Neuronal stem cell (in vitro differentiated cells): Measurements from ENCODE around the gene ARHGAP22.
A peak's percentile ranks its signal among the peaks of the same experiment; 100 is the strongest.

Experiments used
- DNase-seq: peaks from one replicate; pipeline ENCODE4 v3.0.0-alpha.2; 2013; ENCODE audit warnings: low spot score
- H2AFZ ChIP-seq: one replicate; pipeline ENCODE4 v1.6.1; 2013; ENCODE audit warnings: mild to moderate bottlenecking, low read length, inconsistent platforms
- H2AK5ac ChIP-seq: 2 replicates; pipeline ENCODE4 v1.6.1; 2013; ENCODE audit warnings: low read depth, mild to moderate bottlenecking, inconsistent platforms, low read length, moderate library complexity, mixed read lengths
- H2BK120ac ChIP-seq: 2 replicates; pipeline ENCODE4 v1.6.1; 2013; ENCODE audit warnings: low read depth, mild to moderate bottlenecking, inconsistent platforms, low read length, moderate library complexity, mixed read lengths
- H2BK12ac ChIP-seq: one replicate; pipeline ENCODE4 v1.6.1; 2013; ENCODE audit warnings: low read length, inconsistent platforms
- H2BK15ac ChIP-seq: 2 replicates; pipeline ENCODE4 v1.6.1; 2013; ENCODE audit warnings: mild to moderate bottlenecking, low read length, inconsistent platforms, mixed read lengths
- H2BK5ac ChIP-seq: one replicate; pipeline ENCODE4 v1.6.1; 2013; ENCODE audit warnings: inconsistent platforms, mild to moderate bottlenecking, low read length, moderate library complexity
- H3K14ac ChIP-seq: one replicate; pipeline ENCODE4 v1.6.1; 2013; ENCODE audit warnings: low read length, inconsistent platforms
- H3K18ac ChIP-seq: 2 replicates; pipeline ENCODE4 v1.6.1; 2013; ENCODE audit warnings: low read length, inconsistent platforms
- H3K23ac ChIP-seq: 2 replicates; pipeline ENCODE4 v1.6.1; 2013; ENCODE audit warnings: low read depth, mild to moderate bottlenecking, mixed read lengths, low read length, inconsistent platforms; ENCODE audit not compliant: poor library complexity
- H3K27ac ChIP-seq: replicated peaks from 3 replicates; pipeline ENCODE4 v1.5.1; 2013; ENCODE audit warnings: low read length, inconsistent platforms
- H3K27me3 ChIP-seq, 3 experiments: 2 replicates each; pipeline ENCODE4 v1.6.1; 2013; ENCODE audit warnings: low read length in 3 of 3, mild to moderate bottlenecking in 2 of 3, inconsistent platforms in 1 of 3, low read depth in 1 of 3, mixed read lengths in 1 of 3, moderate library complexity in 1 of 3; ENCODE audit not compliant: control insufficient read depth in 3 of 3, insufficient read depth in 3 of 3
- H3K36me3 ChIP-seq, 2 donors: replicated peaks in 1 of 2; 2 replicates each; pipeline ENCODE4 v1.6.1; 2013; ENCODE audit warnings: low read length in 2 of 2; ENCODE audit not compliant: control insufficient read depth in 2 of 2, insufficient read depth in 2 of 2
- H3K4ac ChIP-seq: 2 replicates; pipeline ENCODE4 v1.6.1; 2013; ENCODE audit warnings: inconsistent platforms, mild to moderate bottlenecking, low read length, moderate library complexity
- H3K4me1 ChIP-seq, 2 donors: 1 replicate in 1 of 2; 2 replicates in 1 of 2; pipeline ENCODE4 v1.6.1; 2013; ENCODE audit warnings: low read length in 2 of 2, low read depth in 1 of 2; ENCODE audit not compliant: control insufficient read depth in 2 of 2, insufficient read depth in 1 of 2
- H3K4me2 ChIP-seq: one replicate; pipeline ENCODE4 v1.6.1; 2013; ENCODE audit warnings: mild to moderate bottlenecking, low read length, inconsistent platforms; ENCODE audit not compliant: insufficient read depth, poor library complexity, severe bottlenecking
- H3K4me3 ChIP-seq, 2 donors: 2 replicates each; pipeline ENCODE4 v1.5.1; 2013; ENCODE audit warnings: low read length in 2 of 2, mild to moderate bottlenecking in 2 of 2, inconsistent platforms in 1 of 2, moderate library complexity in 1 of 2
- H3K79me1 ChIP-seq: one replicate; pipeline ENCODE4 v1.6.1; 2013; ENCODE audit warnings: low read depth, mild to moderate bottlenecking, inconsistent platforms, low read length, moderate library complexity
- H3K9ac ChIP-seq: one replicate; pipeline ENCODE4 v1.6.1; 2013; ENCODE audit warnings: mild to moderate bottlenecking, low read depth, low read length, inconsistent platforms; ENCODE audit not compliant: poor library complexity
- H3K9me3 ChIP-seq, 2 donors: replicated peaks in 1 of 2; 2 replicates each; pipeline versions ENCODE3 to v1.6.1; 2013; ENCODE audit warnings: low read length in 2 of 2, mild to moderate bottlenecking in 2 of 2, inconsistent platforms in 1 of 2, low read depth in 1 of 2, mixed read lengths in 1 of 2, moderate library complexity in 1 of 2; ENCODE audit not compliant: control insufficient read depth in 2 of 2, insufficient read depth in 1 of 2
- H4K8ac ChIP-seq: one replicate; pipeline ENCODE4 v1.6.1; 2013; ENCODE audit warnings: low read depth, mild to moderate bottlenecking, inconsistent platforms, low read length, moderate library complexity
- H4K91ac ChIP-seq: one replicate; pipeline ENCODE4 v1.6.1; 2013; ENCODE audit warnings: low read length, low read depth, mild to moderate bottlenecking, inconsistent platforms; ENCODE audit not compliant: poor library complexity
- WGBS, 2 donors: extraction: QIAGEN DNeasy Blood & Tissue Kit; methylation state at CpG; one replicate each; pipeline ENCODE4 v1.1.7; 2013; ENCODE audit warnings: missing lambda C conversion rate in 2 of 2, mixed read lengths in 1 of 2; ENCODE audit not compliant: insufficient read length in 2 of 2, insufficient replicate concordance in 1 of 2; ENCODE audit errors: extremely low coverage in 2 of 2; 5-methylcytosine and 5-hydroxymethylcytosine counted together

Gene ARHGAP22

GRCh38 chr10:48527756-48528155, 77.1 kb downstream of the ARHGAP22 start:
- peak overlapping the region; percentile 51 for H2BK15ac ChIP-seq
- peak overlapping the region; percentile 43 for H2BK12ac ChIP-seq
- no peak overlapping the region for H3K14ac ChIP-seq
- no peak overlapping the region for H4K8ac ChIP-seq
- H3K4me2 ChIP-seq: no peak overlapping the region
- H4K91ac ChIP-seq: peak overlapping the region; percentile 79
- peak overlapping the region; percentile 91 for H2AK5ac ChIP-seq
- H2BK120ac ChIP-seq: no peak overlapping the region
- no peak overlapping the region for H2AFZ ChIP-seq
- no peak overlapping the region for H2BK5ac ChIP-seq
- peaks cover 0 to 11% of the 10 kb centered on the region in 2 donors for H3K4me1 ChIP-seq
- no peak overlapping the region for H3K27ac ChIP-seq
- no peak for DNase-seq
- peak overlapping the region; percentile 91 for H3K18ac ChIP-seq
- no peaks in the 10 kb centered on the region for H3K36me3 ChIP-seq
- no peak overlapping the region for H3K23ac ChIP-seq
- no peaks in the 10 kb centered on the region for H3K79me1 ChIP-seq
- no peak overlapping the region for H3K4ac ChIP-seq
- peaks cover 0 to 3% of the 10 kb centered on the region in 2 donors for H3K9me3 ChIP-seq
- H3K27me3 ChIP-seq: peaks cover 0 to 34% (median 4%) of the 10 kb centered on the region in 3 experiments
- WGBS, 2 donors: no CpG with 5 or more reads among the region's 1 CpG
- no peak overlapping the region for H3K9ac ChIP-seq
- no peak overlapping the region for H3K4me3 ChIP-seq

GRCh38 chr10:48526846-48527505, 77.9 kb downstream of the ARHGAP22 start:
- WGBS, 2 donors: 100% methylated on average over 1 of the region's 2 CpGs
- Histone ChIP-seq H2AK5ac (peak overlapping the region; percentile 4), H3K27ac (peak overlapping the region; percentile 92), H4K91ac (peak overlapping the region; percentile 73), H3K18ac (peak overlapping the region; percentile 36), H4K8ac (no peak overlapping the region), H3K4me2 (no peak overlapping the region), H3K4me3 (peak overlapping the region in 1 of 2 donors; percentile 9), H2BK15ac (no peak overlapping the region), H3K4me1 (peaks cover 0 to 11% of the 10 kb centered on the region in 2 donors), H3K36me3 (no peaks in the 10 kb centered on the region), H3K79me1 (no peaks in the 10 kb centered on the region), H3K27me3 (peaks cover 0 to 41% (median 11%) of the 10 kb centered on the region in 3 experiments), H2BK12ac (peak overlapping the region; percentile 18), H2BK5ac (no peak overlapping the region), H3K9ac (no peak overlapping the region), H2BK120ac (peak overlapping the region; percentile 62), H3K9me3 (peaks cover 0 to 3% of the 10 kb centered on the region in 2 donors), H2AFZ (no peak overlapping the region), H3K4ac (no peak overlapping the region), H3K14ac (no peak overlapping the region), H3K23ac (no peak overlapping the region)
- no peak for DNase-seq

- Histone ChIP-seq H3K4me2 (no peak overlapping the region), H3K27me3 (peaks cover 0 to 49% (median 11%) of the 10 kb centered on the region in 3 experiments), H2AFZ (no peak overlapping the region), H3K36me3 (no peaks in the 10 kb centered on the region), H2BK15ac (no peak overlapping the region), H3K9me3 (peaks cover 0 to 3% of the 10 kb centered on the region in 2 donors), H3K9ac (no peak overlapping the region), H3K18ac (peak overlapping the region; percentile 29), H3K23ac (no peak overlapping the region), H3K4me3 (no peak overlapping the region), H4K8ac (no peak overlapping the region), H2AK5ac (no peak overlapping the region), H3K27ac (peak overlapping the region; percentile 92), H2BK120ac (no peak overlapping the region), H3K14ac (no peak overlapping the region), H3K79me1 (no peaks in the 10 kb centered on the region), H3K4me1 (peaks cover 0 to 11% of the 10 kb centered on the region in 2 donors), H3K4ac (no peak overlapping the region), H4K91ac (no peak overlapping the region), H2BK5ac (no peak overlapping the region), H2BK12ac (no peak overlapping the region)
- peak; percentile 36 for DNase-seq
- no CpG with 5 or more reads among the region's 14 CpGs for WGBS, 2 donors
Observed at GRCh38 chr10:48526011-48526821, 78.7 kb downstream of the ARHGAP22 start.

GRCh38 chr10:48525113-48525512, 79.8 kb downstream of the ARHGAP22 start:
- Histone ChIP-seq H4K91ac (no peak overlapping the region), H3K4me3 (no peak overlapping the region), H2AK5ac (no peak overlapping the region), H2BK120ac (no peak overlapping the region), H2AFZ (no peak overlapping the region), H3K4ac (no peak overlapping the region), H3K36me3 (no peaks in the 10 kb centered on the region), H4K8ac (no peak overlapping the region), H3K9ac (no peak overlapping the region), H3K79me1 (no peaks in the 10 kb centered on the region), H3K27ac (no peak overlapping the region), H2BK5ac (no peak overlapping the region), H3K4me1 (peaks cover 0 to 17% of the 10 kb centered on the region in 2 donors), H2BK12ac (no peak overlapping the region), H3K18ac (no peak overlapping the region), H3K4me2 (no peak overlapping the region), H3K27me3 (peaks cover 0 to 60% (median 11%) of the 10 kb centered on the region in 3 experiments), H2BK15ac (no peak overlapping the region), H3K23ac (no peak overlapping the region), H3K9me3 (peaks cover 0 to 3% of the 10 kb centered on the region in 2 donors), H3K14ac (no peak overlapping the region)
- no peak for DNase-seq
- no CpG with 5 or more reads among the region's 5 CpGs for WGBS, 2 donors
